ELR (cell line): ENCODE data around the gene STAM.
"Not testable (repeated sequence)": the region's sequence is repeated elsewhere in the genome, so short reads cannot be mapped to it uniquely, and the experiment has no call there.

Experiments used
- DNase-seq: peaks from one replicate; pipeline ENCODE4 v3.0.0-alpha.2; 2015; ENCODE audit warnings: low read depth

STAM gene

DNA sequence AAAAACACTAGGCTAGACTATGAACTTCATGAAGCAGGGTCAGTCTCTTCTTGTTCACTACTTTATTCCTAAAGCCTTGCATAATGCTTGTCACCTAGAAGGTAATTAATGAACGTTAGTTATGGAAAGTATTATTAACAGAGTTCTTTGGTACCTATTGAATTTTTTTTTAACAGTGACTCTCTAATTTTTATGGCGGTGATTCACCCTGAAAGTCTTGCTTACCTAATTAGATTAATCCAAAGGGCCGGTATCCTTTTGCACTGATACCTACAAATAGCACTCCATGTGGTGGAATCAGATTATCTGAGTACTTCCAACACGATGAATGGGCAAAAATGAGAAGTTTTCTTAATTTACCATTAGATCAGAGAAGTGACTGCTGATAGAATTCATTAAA lies 31.7 kb downstream of the STAM start:
- DNase-seq = peak; percentile 48

DNA sequence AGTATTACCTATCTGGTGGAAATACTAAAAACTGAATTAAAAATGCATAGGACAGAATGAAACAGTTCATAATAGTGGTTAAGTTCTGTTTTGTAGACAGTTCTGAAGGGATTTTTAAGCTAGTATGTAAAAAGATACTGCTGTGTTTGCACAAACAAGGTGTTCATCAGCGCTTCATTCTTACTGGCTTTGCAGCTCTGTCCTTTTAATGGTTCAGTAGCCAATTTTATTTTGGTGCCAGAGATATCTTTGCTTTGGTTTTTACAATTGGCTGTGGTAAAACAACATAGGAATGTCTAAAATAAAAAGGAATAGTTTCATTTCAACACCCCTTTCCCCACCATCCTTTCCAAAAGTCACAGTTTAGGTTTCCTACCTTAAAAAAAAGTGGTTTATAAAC lies 33.0 kb downstream of the STAM start:
- no peak for DNase-seq

DNA sequence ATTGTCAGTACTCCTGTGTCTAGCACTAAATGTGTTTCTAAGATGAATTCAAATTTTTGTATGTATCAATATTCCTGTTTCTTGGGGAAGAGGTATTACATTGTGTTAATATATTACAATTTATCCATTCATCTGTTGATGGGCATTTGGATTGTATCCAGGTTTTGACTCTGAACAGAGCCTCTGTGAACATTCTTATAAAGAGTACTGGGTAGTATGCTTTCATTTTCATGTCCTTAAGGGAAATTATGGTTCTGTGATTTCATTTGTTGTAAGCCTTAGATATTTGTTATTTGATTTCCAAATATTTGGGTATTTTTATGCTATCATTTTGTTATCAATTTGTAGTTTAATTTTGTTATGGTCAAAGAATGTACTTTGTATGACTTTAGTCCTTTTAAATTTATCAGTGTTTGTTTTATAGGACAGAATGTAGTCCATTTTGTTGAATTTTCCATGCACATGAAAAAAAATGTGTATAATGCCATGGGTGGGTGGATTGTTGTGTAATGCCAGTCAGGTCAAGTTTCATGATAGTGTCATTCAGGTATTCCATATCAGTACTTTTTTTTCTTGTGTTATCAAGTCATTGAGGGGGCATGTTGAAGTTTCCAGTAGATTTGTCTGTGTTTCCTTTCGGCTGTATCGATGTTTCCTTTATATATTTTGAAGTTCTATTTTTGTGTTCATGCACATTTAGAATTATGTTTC lies 38.4 kb downstream of the STAM start:
- DNase-seq = no peak

DNA sequence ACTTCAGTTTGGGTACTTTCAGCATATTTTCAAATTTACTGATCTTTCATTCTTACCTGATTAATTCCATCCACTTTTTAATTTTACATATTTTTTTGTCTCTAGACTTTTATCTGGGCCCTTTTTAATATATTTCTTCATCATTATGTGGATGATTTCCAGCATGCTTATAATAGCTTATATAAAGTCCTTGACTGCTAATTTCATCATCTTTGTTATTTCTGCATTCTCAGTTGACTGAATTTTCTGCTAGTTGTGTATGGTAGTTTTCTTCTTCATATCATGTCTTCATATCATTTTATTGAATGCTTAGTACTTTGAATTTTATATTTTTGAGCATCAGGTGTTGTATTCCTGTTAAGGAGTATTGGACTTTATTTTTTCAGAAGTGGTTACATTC lies 39.6 kb downstream of the STAM start:
- no peak for DNase-seq

- DNase-seq = no peak
Measured at GRCh38 chr10:17684537-17684936, 40.6 kb downstream of the STAM start.

DNA sequence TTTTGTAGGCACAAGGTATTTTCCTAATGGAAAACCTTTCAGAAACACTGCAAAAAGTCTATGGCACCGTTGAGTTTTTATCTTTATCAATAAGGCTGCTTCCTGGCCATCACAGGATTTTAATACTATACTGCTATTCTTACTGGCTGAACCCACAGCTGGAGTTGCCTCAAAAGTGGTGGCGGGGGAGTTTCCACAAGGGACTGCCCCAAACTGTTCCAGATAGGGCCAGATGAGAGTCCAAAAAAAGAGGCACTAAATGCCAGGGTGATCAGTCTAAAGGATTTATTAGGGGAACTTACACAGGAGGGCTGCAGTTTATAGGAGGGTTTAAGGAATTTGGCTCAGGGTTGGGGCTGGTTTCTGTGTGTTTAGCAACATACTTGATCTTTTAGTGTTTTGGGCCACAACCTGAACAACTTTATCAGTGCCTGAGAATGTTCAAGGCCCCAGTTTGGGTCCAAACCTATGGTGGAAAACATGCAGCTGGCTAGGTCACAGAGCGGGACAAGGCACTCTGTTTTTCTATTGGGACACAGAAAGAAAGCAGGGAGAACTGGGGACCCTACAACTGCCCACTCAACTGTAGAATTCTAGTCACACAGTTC lies 41.4 kb downstream of the STAM start:
- DNase-seq = no peak

DNA sequence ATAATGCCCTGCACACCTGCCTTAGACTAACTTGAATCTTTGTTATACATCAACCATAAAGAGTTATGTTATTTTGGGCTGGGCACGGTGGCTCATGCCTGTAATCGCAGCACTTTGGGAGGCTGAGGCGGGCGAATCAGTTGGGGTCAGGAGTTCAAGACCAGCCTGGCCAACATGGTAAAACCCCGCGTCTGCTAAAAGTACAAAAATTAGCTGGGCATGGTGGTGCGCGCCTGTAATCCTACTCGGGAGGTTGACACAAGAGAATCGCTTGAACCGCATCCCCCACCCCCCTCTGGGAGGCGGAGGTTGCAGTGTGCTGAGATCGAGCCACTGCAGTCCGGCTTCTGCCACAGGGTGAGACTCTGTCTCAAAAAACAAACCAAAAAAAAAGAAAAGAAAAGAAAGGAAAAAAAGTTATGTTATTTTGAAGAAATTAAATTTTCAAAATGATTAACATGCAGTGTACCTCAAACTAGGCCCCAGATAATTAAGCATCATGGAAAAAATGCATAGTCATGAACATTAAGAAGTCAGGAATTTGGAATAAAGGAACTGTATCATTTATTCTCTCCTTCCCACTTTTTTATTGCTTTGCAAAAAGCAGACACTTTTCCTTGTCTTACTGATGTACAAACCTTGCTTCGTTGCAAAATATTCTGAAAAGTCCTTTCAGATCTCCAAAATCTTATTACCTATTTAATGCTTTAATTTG lies 43.3 kb downstream of the STAM start:
- no peak for DNase-seq

GRCh38 chr10:17689137-17689536 lies 45.2 kb downstream of the STAM start:
- no peak for DNase-seq

GRCh38 chr10:17693009-17693408 lies 49.1 kb downstream of the STAM start:
- DNase-seq = no peak

DNA sequence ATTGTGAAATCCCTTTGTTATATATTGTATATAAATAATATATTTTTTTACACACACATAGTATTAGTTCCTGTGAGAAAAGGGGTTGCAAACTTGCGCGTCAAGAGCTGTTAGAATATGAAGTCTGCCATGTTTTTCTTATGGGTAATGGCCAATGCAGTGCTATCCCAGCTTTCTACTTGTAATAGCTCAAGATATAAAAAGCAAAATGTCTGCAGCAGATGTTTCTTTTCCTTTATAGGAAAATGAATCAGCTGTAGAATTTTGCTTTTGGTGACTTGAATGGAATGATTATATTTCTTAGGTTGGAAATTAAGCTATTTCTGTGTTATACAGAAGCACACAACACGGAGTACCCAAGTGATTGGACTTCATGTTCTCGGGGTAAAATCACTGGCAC lies 54.7 kb downstream of the STAM start:
- no peak for DNase-seq

- no peak for DNase-seq
Measured at GRCh38 chr10:17701301-17701700, 57.4 kb downstream of the STAM start.

DNA sequence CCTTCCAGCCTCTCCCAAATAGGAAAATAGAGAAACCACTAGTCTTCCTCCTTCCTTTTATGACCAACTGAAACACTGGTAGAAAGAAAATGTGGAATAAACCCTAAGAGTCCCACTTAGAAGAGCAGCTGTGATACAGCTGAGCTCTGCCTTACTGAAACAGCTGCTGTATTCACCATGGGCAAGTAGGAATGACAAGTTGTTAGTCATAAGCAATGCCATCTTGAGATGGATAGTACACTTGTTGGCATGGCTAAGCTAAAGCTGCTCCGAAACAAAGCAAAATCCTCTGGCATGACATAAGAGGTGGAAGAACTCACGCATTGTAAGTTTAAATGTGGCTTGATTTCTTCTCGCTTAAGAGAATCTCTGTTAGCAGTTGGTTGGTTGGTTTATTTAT lies 59.8 kb downstream of the STAM start:
- DNase-seq = no peak

GRCh38 chr10:17708821-17709220 lies 64.9 kb downstream of the STAM start:
- no peak for DNase-seq

GRCh38 chr10:17709492-17709891 lies 65.5 kb downstream of the STAM start:
- no peak for DNase-seq

GRCh38 chr10:17710181-17710580 lies 66.2 kb downstream of the STAM start:
- no peak for DNase-seq

- DNase-seq = no peak
Measured at GRCh38 chr10:17712053-17712452, 68.1 kb downstream of the STAM start.

DNA sequence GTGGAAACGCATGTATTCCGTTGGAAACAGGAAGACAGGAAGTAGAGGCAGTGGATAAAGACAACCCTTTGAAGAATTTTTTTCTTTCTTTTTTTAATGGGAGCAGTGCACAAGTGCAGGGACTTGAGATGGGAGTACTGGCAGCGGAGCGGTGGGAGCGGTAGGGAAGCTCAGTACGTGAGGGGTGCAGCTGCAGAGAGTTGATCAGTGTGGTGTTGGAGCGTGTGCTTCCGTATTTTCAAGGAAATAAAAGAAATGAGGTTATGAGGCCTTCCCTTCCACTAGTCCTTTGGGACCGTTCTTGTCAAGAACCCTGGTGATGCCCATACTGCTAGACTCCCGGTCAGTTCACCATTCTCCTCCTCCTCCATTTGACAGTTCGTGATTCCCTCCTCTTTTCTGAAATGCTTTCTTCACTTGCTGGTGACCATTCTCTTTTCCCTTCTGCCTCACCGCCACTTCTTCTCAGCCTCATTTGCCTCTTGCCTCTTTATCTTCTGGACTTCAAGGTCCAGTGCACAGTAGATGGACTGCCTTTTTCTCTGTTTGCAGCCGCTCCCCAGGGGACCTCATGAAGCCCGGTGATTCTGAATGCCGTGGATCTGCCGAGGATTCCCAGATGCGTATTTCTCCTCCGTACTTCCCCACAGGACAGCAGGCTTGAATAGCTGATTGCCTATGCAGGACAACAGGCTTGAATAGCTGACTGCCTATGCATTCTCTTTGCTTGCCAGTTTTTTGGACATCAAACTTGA lies 68.9 kb downstream of the STAM start:
- DNase-seq = no peak

GRCh38 chr10:17713758-17714157 lies 69.8 kb downstream of the STAM start:
- no peak for DNase-seq

GRCh38 chr10:17716161-17716560 lies 72.2 kb downstream of the STAM start:
- DNase-seq = no peak

DNA sequence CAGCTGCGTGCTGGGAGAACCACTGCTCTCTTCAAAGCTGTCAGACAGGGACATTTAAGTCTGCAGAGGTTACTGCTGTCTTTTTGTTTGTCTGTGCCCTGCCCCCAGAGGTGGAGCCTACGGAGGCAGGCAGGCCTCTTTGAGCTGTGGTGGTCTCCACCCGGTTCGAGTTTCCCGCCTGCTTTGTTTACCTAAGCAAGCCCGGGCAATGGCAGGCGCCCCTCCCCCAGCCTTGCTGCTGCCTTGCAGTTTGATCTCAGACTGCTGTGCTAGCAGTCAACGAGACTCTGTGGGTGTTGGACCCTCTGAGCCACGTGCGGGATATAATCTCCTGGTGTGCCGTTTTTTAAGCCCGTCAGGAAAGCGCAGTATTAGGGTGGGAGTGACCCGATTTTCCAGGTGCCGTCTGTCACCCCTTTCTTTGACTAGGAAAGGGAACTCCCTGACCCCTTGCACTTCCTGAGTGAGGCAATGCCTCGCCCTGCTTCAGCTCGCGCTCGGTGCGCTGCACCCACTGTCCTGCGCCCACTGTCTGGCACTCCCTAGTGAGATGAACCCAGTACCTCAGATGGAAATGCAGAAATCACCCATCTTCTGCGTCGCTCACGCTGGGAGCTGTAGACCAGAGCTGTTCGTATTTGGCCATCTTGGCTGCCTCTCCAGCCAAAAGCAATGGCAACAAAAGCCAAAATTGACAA lies 78.5 kb downstream of the STAM start:
- DNase-seq = not testable (repeated sequence)

DNA sequence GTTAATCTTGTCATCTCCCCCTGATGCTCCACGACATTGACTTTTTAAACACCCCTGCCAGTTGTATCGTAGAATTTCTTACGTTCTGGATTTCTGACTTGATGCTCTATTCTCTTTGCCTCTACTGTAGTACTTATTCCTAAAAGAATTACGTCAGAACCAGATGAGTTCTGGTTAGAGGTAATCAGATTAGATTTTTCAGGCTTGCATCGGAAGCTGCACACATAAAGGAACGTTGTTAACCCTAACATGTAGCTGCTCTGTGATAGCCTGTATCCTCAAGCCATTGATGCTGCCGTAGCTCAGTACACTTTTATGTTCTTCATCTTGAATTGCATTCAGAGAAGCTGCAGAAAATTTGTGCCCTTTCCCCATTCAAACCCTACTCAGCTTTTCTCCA lies 81.8 kb downstream of the STAM start:
- no peak for DNase-seq

DNA sequence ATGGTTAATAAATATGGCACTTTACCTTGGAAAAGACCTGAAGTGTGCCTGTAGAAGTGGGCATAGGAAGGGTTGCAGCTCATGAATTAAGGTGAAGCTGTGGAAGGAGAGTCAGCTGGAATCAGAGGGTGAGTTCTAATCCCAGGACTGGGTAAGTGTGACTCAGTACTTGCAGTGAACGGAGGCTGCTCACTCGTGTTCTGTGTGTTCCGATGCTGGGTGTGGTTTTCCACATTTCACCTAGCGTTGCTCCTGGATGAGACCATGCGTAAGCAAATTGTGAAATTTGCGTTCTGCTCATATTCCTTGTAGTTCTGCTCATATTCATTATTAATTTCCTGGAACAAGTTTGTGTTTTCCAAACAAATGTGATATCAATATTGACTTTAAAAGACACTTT lies 85.7 kb downstream of the STAM start:
- DNase-seq = no peak
